Activated naive CD4-positive, alpha-beta T cell treated with anti-CD3 and anti-CD28 coated beads, Interleukin-2, amount 50 U/mL, for 72 hours (primary cell): ENCODE results near the gene FRAS1. TPM values are rescaled to one million over a fixed set of nuclear protein-coding genes. Genes with fewer than 3 reads are reported as not detected.

Experiments used
- ATAC-seq, 2 donors: fragments of 150-1000 bp; cut with Tn5 transposase; 2 replicates each; pipeline ENCODE4 v1.10.0; 2021; ENCODE audit warnings: mild to moderate bottlenecking in 2 of 2, moderate library complexity in 2 of 2
- DNase-seq, 2 donors: peaks; one replicate each; pipeline ENCODE4 v3.0.0; 2021 to 2022; ENCODE audit warnings: low spot score in 2 of 2
- H3K27ac Mint-ChIP-seq, 2 donors: one replicate each; pipeline ENCODE4 v1.8.0; 2022; ENCODE audit warnings: mild to moderate bottlenecking in 2 of 2, mixed read lengths in 2 of 2
- H3K36me3 Mint-ChIP-seq, 2 donors: one replicate each; pipeline ENCODE4 v1.8.0; 2022; ENCODE audit warnings: mixed read lengths in 2 of 2
- H3K9me3 Mint-ChIP-seq, 2 donors: one replicate each; pipeline ENCODE4 v1.8.0; 2022; ENCODE audit warnings: mixed read lengths in 2 of 2
- total RNA-seq, 2 donors: library from RNA; stranded (reverse); gene quantifications; one replicate each; pipeline ENCODE4 v1.2.3, GENCODE V29; 2022

FRAS1 gene
- total RNA-seq, 2 donors from 2014 or later = 0.06 TPM; not detected in 1

GRCh38 chr4:78331965-78332364, 274.8 kb downstream of the FRAS1 start:
- Mint-ChIP-seq H3K9me3 (no peaks in the 10 kb centered on the region), H3K36me3 (no peaks in the 10 kb centered on the region), H3K27ac (no peak overlapping the region)
- no peak for DNase-seq
- ATAC-seq = no peak

- no peak for ATAC-seq
- H3K27ac Mint-ChIP-seq = no peak overlapping the region
- DNase-seq = no peak
- no peaks in the 10 kb centered on the region for H3K9me3 Mint-ChIP-seq
- no peaks in the 10 kb centered on the region for H3K36me3 Mint-ChIP-seq
Observed at GRCh38 chr4:78332976-78333375, 275.9 kb downstream of the FRAS1 start.

GRCh38 chr4:78336093-78336943, 279.2 kb downstream of the FRAS1 start:
- no peaks in the 10 kb centered on the region for H3K36me3 Mint-ChIP-seq
- H3K27ac Mint-ChIP-seq = no peak overlapping the region
- H3K9me3 Mint-ChIP-seq = no peaks in the 10 kb centered on the region
- ATAC-seq = no peak
- DNase-seq = no peak

- no peaks in the 10 kb centered on the region for H3K9me3 Mint-ChIP-seq
- H3K36me3 Mint-ChIP-seq = no peaks in the 10 kb centered on the region
- ATAC-seq (no peak), DNase-seq (no peak)
- no peak overlapping the region for H3K27ac Mint-ChIP-seq
Observed at GRCh38 chr4:78337244-78338020, 280.3 kb downstream of the FRAS1 start.

GRCh38 chr4:78342125-78342524, 285.0 kb downstream of the FRAS1 start:
- Mint-ChIP-seq H3K36me3 (no peaks in the 10 kb centered on the region), H3K27ac (no peak overlapping the region), H3K9me3 (no peaks in the 10 kb centered on the region)
- DNase-seq (no peak), ATAC-seq (no peak)

- Mint-ChIP-seq H3K9me3 (no peaks in the 10 kb centered on the region), H3K36me3 (no peaks in the 10 kb centered on the region), H3K27ac (no peak overlapping the region)
- DNase-seq (no peak), ATAC-seq (no peak)
Observed at GRCh38 chr4:78343682-78344081, 286.6 kb downstream of the FRAS1 start.

GRCh38 chr4:78345237-78345636, 288.1 kb downstream of the FRAS1 start:
- Mint-ChIP-seq H3K9me3 (no peaks in the 10 kb centered on the region), H3K36me3 (no peaks in the 10 kb centered on the region)
- no peak for DNase-seq

GRCh38 chr4:78346222-78346621, 289.1 kb downstream of the FRAS1 start:
- H3K27ac Mint-ChIP-seq = no peak overlapping the region
- H3K9me3 Mint-ChIP-seq = no peaks in the 10 kb centered on the region
- no peaks in the 10 kb centered on the region for H3K36me3 Mint-ChIP-seq
- ATAC-seq = no peak
- DNase-seq = no peak

More at GRCh38 chr4:78345237-78345636, 288.1 kb downstream of the FRAS1 start:
- H3K27ac Mint-ChIP-seq = no peak overlapping the region
- no peak for ATAC-seq

GRCh38 chr4:78347527-78347926, 290.4 kb downstream of the FRAS1 start:
- H3K36me3 Mint-ChIP-seq = no peaks in the 10 kb centered on the region
- DNase-seq (no peak), ATAC-seq (no peak)
- H3K27ac Mint-ChIP-seq = no peak overlapping the region
- H3K9me3 Mint-ChIP-seq = no peaks in the 10 kb centered on the region

GRCh38 chr4:78353921-78354320, 296.8 kb downstream of the FRAS1 start:
- no peak overlapping the region for H3K27ac Mint-ChIP-seq
- ATAC-seq = no peak
- H3K36me3 Mint-ChIP-seq = no peaks in the 10 kb centered on the region
- no peaks in the 10 kb centered on the region for H3K9me3 Mint-ChIP-seq
- no peak for DNase-seq

- no peak overlapping the region for H3K27ac Mint-ChIP-seq
- DNase-seq (no peak), ATAC-seq (no peak)
- H3K9me3 Mint-ChIP-seq = no peaks in the 10 kb centered on the region
- no peaks in the 10 kb centered on the region for H3K36me3 Mint-ChIP-seq
Observed at GRCh38 chr4:78354782-78355181, 297.7 kb downstream of the FRAS1 start.

GRCh38 chr4:78355306-78355705, 298.2 kb downstream of the FRAS1 start:
- DNase-seq (no peak), ATAC-seq (no peak)
- no peak overlapping the region for H3K27ac Mint-ChIP-seq
- no peaks in the 10 kb centered on the region for H3K36me3 Mint-ChIP-seq
- H3K9me3 Mint-ChIP-seq = no peaks in the 10 kb centered on the region

GRCh38 chr4:78356251-78356786, 299.2 kb downstream of the FRAS1 start:
- DNase-seq = no peak
- Mint-ChIP-seq H3K36me3 (no peaks in the 10 kb centered on the region), H3K27ac (no peak overlapping the region), H3K9me3 (no peaks in the 10 kb centered on the region)
- ATAC-seq = no peak

GRCh38 chr4:78357122-78357521, 300.0 kb downstream of the FRAS1 start:
- H3K9me3 Mint-ChIP-seq = no peaks in the 10 kb centered on the region
- H3K36me3 Mint-ChIP-seq = no peaks in the 10 kb centered on the region
- no peak overlapping the region for H3K27ac Mint-ChIP-seq
- ATAC-seq = no peak
- DNase-seq = no peak

- Mint-ChIP-seq H3K36me3 (no peaks in the 10 kb centered on the region), H3K9me3 (no peaks in the 10 kb centered on the region), H3K27ac (no peak overlapping the region)
- ATAC-seq = no peak
- no peak for DNase-seq
Observed at GRCh38 chr4:78360466-78360865, 303.3 kb downstream of the FRAS1 start.

GRCh38 chr4:78361621-78362120, 304.5 kb downstream of the FRAS1 start:
- ATAC-seq (peak in 1 of 2 donors; percentile 82), DNase-seq (no peak)
- Mint-ChIP-seq H3K9me3 (no peaks in the 10 kb centered on the region), H3K36me3 (no peaks in the 10 kb centered on the region), H3K27ac (no peak overlapping the region)

GRCh38 chr4:78362310-78362709, 305.2 kb downstream of the FRAS1 start:
- ATAC-seq (peak in 1 of 2 donors; percentile 24), DNase-seq (no peak)
- no peaks in the 10 kb centered on the region for H3K36me3 Mint-ChIP-seq
- H3K9me3 Mint-ChIP-seq = no peaks in the 10 kb centered on the region
- H3K27ac Mint-ChIP-seq = no peak overlapping the region
